GM21786 (cell line): ENCODE data around the gene PHF8.
A peak's percentile ranks its signal among the peaks of the same experiment; 100 is the strongest.

Experiments used
- ATAC-seq: cut with Tn5 transposase; IDR thresholded peaks from one replicate; pipeline ENCODE4 v1.9.1; 2021; ENCODE audit not compliant: unreplicated experiment

The PHF8 gene

DNA sequence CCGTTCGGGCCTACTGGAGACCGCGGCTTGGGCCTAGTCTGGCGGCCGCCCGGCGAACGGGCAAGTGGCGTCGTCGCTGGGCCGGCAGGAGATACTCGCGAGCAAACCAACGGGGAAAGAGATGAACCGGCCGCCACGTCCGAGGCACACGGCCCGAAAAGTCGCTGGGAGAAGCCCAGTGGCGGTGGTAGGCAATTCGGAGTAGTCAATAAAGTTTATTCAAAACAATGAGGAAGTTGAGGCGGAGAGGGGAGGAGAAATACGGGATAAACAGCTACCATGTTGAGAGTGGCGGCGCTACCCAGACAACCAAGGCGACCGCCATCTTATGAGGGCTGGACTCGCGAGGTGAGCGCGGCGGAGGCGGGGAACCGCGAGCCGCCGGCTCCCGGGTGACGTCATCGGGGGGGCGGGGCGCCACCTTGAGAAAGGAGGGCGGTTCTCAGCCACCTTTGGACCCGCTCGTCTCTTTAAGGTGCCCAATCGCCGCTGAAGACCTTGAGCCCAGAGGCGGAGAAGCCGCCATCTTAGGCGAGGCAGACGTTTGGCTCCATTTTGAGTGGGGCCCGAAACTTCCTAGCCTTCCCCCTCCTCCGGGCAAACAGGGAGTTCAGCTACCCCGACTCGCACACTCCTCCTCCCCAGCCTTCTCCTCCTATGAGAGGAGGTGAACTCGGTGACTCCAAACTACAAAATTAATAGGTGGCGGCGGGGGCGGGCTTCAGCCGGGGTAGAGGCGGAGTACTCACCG is at the start of gene PHF8:
Gene PHF8 (minus strand): TSS at position 348 of the 751 bp plus-strand sequence. CDS start 1,745 bp downstream, outside the sequence.
- peak; percentile 75 for ATAC-seq

DNA sequence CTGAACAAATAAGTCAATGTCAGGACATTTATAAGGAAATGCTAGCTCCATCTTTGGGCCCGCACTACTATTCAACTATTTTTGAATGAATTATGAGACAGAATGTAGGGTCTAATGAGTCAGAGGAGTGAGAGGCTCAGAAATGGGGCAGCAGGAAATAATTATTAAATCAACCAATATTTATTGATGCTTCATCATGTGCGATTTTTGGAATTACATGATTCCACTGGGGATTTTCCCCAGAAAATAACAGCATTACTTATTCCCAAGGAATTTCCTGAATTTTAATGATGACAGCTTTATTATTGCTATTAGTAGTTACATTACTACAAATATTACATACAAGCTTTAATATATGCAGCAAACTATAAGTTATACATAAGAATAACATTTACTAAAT is 49.3 kb upstream of the PHF8 start:
- ATAC-seq = no peak

DNA sequence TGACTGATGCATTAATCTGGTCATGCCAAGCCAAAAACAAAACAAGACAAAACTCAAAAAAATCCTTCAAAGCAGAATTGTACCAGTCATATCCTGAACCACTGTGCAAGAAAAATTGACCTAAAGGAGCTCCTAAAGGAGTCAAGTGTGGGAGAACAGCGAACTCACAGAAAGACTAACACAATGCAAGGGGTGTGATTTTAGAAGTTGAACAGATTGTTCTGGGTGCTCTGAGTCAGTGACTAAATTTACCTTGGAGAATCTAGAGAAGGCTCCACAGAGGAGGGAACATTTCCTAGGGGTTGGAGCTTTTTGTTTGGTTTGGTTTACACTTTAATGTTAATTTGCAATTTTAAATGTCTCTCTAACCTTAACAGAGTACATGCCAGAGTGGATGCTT is 48.9 kb upstream of the PHF8 start:
- ATAC-seq = no peak

DNA sequence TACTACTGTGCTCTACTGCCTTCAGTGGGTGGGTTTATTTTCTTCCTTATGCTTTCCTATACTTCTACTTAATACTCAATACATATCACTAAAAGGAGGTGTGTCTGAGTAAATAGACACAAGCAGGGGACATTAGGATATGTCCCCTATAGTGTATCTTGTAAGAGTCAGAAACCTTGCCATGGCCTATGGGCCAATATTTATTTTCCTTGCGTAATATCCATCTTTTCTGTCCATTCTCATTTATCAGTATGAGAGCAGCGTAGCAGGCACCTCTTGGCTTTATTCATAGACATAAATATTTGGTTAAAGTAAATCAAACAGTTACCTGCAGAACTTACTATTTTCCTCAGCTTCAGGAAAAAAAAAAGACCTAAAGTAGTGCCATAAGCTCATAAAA is 46.6 kb upstream of the PHF8 start:
- no peak for ATAC-seq

DNA sequence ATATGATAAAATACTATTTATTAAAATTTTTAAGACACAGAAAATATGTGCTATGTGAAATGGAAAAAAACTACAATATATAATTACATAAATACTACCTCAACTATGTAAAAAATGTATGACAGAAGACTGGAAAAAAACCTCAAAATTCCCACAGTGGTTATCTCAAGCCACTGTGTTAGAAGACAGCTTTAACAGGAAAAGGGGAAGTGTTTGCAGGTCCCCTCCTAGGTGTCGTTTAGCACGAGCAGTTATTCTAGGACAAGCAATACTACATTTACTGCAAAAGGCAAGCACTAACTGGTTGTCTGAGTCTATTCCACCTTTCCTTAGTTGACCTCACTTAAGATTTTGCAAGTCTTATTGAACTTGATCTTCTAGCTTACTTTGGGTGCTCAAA is 44.9 kb upstream of the PHF8 start:
- no peak for ATAC-seq

DNA sequence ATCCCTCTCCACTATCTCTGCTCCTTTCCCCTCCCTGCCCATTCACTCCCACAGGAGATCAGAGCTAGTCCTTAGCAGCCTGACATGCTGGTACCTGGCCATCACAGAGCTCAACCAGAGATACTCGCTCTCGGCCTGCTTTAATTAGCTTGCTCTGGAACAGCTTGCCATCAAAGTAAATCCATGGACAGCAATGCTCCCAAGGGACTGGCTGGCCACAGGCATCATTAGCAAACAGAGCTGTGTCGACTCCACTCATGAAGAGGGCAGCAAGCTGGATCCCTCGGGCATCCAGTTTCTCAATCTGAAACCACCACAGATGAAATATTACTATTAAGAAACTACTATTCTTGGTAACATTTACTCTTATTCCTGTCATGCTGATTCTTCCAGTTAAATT is 43.4 kb upstream of the PHF8 start:
- ATAC-seq = no peak

DNA sequence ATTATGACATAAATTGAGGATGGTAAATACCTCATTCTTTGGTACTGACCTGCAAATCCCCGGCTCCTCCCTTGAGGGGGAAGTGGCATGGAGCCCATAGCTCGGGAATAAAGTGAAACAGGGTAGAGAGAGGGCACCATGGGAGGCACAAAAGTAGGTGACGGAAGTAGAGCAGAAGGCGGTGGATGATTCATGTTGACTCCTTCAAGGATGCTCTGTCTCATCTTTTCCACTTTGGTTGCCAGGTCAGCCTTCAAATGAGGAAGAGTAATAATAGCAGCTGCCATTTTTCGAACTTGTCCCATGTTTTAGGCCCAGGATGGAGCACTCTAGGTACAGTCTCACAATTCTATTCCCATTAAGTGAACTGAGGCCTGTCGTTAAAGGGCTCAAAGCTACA is 41.4 kb upstream of the PHF8 start:
- ATAC-seq = no peak

DNA sequence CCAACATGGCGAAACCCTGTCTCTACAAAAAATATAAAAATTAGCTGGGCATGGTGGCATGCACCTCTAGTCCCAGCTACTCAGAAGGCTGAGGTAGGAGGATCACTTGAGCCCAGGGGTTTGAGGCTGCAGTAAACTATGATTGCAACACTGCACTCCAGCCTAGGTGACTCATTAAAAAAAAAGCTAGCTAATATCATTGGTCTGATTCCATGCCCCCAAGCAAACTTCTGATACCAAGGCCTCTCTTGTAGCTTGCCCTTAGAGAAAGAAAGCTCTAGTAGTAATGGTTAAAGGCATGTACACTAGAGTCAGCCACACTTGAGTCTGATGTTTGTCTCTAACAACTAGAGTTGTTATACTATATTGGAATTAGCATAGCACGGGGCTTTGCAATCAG is 32.6 kb upstream of the PHF8 start:
- no peak for ATAC-seq

DNA sequence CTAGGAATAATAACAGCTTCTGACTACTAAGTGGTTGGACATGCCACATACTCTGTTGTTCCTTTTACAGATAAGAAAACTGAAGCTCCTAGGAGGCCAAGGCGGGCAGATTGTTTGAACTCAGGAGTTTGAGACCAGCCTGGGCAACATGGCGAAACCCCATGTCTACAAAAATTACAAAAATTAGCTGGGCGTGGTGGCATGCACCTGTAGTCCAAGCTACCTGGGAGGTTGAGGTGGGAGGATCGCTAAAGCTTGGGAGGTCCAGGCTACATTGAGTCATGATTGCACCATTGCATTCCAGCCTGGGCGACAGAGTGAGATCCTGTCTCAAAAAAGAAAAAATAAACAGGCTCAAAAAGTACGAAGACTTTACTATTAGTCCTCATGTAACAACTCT is 30.6 kb upstream of the PHF8 start:
- no peak for ATAC-seq

DNA sequence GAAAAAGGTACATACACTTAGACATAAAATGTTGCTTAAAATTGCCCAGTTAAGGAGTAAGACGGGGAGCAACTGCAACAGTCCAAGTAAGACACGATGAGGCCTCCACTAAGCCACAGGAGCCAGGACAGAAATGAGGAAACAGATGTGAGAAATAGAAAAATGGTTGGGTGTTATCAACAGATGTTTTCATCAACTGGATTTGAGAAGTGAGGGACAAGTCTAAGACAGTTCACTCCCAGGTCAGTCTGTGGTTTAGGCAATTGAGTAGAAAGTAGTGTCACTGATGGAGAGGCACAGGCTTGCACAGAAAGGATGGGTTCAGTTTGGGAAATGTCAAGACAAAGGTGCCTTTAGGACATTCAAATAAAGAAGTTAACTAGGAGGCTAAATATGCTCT is 23.5 kb upstream of the PHF8 start:
- no peak for ATAC-seq

DNA sequence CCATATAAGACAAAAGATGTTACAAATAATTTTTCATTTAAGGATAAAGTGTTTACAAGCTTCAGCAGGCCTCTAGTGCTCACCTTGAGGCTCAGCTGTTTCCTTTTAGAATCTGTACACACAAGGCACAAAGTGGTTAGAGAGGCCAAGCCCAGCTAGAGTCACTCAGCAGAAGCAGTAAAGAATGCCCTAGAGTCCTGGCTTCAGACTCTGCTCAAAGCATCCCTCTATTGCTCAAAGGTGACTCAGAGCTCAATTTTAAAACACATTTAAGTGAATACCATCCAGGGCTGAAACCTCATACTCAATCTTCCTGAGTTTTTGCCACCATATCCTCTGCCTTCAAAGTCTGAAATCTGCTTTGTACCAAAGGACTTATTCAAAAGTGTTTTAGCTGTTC is 22.6 kb upstream of the PHF8 start:
- ATAC-seq = no peak

DNA sequence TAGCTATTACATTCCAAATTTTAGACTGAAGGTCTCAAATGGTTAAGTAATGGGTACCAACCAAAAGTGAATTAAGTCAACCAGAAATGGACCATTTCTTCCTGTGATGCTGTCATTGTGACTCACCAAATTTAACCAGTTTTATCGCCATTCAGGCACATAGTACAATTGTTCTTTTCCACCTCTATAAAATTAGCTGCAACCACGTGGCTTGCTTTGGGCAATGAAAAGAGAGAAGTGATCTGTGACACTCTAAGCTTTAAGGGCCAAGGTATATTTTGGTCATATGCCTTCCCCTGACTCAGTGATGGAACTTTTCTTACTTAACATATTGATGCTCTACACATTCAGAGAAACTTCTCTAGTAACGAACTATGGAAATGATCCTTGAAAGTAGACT is 20.3 kb upstream of the PHF8 start:
- no peak for ATAC-seq

DNA sequence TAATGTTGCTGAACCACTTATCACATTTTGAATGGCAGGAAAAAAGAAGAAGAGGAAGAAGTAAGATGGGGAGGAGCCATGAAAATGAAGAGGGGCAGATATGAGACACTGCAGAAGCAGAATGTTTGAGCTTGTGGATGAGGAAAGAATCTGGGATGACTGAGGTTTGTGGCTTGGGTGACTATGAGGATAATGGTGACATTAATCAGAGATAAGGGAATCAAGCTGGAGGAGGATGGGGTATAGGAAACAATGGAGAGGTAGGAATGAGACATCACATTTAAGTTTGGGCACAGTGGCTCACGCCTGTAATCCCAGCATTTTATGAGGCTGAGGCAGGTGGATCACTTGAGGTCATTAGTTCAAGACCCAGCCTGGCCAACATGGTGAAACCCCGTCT is 19.1 kb upstream of the PHF8 start:
- no peak for ATAC-seq

DNA sequence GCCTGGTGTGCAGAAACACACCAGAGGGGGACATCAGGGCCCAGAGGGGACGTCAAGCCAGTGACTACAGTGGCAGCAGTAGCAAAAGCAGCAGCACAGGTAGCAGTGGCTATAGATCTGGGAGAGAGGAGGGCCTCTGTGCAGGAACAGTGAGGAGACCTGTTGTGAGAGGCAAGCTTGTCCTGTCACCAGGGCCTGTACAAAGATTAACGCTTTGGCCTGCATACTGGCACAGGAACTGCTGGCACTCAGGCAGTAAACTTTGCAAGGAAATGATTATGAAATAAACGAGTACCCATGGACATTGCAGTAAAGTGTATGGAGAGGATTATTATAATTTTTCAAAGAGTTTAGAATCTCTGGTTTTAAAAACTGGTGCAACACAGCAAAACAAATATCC is 5.5 kb upstream of the PHF8 start:
- ATAC-seq = no peak

DNA sequence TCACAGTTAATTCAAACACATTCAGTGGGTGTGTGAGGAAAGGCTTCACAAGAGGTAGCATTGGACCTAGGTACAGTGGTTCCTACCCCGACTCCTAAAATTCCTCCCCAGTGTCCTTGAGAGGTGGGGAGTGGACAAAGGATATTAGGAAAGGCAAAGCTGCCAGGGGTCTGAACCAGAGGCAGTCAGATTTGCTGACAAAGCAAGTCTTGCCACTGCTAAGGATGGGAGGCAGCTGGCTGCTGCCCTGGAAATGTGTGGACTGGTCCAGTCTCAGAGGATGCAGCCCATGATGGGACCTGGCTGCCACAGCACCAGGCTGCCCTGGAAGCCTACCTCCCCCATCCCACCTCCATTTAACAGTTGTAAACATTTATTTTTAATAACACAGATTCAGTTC is 4.1 kb upstream of the PHF8 start:
- no peak for ATAC-seq

DNA sequence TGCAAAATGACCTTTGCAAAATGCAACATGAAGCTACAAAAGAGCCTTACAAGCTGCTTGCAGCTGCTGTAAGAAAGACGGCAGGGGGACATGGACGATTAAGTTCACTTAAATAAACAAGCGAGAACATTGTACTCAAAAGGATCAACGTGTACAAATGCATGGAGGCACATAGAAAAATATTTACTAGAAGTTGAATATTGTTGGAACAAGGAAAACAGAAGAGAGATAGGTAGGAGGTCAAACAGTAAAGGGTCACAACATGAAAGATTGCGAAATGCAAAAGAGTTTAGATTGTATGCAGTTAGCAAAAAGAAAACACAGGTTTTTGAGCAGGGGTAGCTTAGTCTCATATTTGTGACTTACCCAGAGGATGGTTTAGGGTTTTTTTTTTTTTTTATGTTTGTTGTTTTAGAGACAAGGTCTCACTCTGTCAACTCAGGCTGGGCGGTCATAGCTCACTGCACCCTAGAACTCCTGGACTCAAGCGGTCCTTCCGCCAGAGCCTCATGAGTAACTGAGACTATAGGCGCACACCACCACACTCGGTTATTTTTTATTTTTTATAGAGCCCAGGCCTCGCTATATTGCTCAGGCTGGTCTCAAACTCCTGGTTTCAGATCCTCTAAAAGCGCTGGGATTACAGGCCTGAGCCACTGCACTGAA is 1.4 kb upstream of the PHF8 start:
- no peak for ATAC-seq

DNA sequence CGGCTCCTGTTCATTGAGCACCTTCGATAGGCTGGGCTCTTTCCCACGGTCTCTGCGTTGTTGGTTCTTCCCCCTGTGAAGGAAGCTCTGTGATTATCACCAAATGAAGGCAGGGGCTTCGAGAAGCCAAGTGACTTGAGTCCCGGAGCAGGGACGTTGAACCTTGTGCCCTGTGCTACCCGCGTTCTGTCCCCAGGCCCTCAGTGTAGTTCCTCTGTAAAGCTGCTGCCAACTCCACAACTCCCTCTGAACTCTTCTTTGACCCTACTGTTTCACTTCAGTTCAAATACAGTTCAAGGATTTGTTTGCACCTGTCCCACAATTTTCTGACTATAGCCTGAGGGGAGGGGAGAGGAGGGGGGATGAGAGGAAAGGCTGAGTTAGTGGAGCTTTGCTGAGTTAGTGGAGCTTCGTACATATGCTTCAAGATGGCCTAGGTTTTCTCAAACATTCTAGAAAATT is 635 bp upstream of the PHF8 start:
- ATAC-seq = no peak

DNA sequence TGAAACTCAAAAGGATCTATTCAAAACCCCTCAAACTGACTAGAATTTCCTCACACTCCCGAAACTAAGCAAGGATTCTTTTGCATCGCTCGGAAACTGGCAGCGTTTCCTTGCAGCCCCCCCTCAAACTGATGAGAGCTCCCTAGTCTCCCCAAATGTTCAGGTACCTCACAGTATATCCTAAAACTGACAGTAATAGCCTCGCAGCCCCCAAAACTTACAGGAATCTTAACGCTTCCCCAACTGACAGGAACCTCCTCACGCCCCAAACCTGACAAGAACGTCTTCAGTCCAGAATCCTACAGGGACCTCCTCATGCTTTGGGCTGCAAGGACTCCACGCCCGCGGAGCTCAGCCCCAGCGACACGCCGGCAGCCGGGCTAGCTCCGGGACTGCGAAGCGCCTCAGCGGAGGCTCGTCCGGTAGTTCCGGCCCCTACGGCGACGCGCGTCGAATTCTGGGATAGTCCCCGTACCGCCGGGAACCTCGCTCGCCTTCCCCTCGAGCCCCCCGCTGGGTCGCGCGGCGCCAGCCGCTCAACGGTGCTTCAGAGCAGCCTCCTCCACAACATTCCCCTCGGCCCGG is 640 bp downstream of the PHF8 start:
- peak; percentile 14 for ATAC-seq

DNA sequence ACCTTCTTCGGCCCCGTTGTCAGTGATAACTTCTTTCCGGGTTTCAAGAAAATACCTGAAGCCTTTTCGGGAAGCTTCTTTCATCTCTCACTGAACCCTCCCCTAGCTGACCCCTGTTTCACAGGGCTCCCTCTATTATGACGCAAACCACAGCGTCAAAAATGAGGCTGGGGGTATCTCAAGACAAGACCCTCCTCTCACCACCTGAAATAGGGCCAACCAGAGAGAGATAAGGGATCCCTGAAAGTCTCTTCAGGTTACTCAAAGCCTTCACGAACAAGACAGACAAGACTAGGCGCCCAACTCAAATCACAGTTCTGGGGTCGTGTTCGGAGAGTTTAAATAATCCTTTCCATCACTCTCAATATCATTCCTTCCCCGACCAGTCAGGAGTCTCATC is 1.2 kb downstream of the PHF8 start:
- no peak for ATAC-seq

DNA sequence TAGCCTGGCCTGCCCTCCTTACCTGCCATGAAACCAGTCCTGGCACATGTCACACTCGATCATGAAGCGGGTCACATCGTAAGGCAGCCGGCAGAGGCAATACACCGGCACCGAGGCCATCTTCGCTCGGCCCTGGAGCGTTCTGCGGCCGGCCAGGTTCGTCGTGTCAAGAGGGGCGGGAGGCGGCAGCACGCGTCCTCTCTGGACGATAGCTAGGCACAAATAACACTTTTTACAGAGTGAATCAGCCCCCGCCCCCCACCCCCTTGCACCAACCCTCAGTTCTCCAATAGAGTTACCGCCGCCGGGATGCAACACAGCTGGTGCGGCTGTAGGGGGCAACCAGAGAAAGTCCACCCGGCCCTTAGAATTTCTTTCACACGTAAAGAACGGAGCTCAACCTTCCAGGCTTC is 1.7 kb downstream of the PHF8 start:
- ATAC-seq = no peak

DNA sequence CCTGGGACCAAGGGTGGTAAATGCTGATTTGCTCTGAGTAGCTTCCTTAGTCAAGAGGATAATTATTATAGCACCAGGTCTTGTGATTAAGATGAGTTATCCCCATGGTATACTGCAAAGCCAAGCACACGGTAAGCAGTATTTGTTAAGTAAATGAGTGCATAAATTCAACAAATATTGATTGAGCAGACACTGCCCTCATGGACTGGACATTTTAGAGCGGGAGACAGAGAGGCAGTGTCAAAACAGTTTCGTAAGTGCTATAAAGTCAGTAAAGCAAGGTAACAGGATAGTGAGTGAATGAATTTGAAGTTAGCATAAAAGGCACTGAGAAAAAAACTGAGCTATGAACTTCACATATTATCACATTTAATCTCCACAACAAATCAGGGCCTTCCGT is 13.9 kb downstream of the PHF8 start:
- no peak for ATAC-seq

DNA sequence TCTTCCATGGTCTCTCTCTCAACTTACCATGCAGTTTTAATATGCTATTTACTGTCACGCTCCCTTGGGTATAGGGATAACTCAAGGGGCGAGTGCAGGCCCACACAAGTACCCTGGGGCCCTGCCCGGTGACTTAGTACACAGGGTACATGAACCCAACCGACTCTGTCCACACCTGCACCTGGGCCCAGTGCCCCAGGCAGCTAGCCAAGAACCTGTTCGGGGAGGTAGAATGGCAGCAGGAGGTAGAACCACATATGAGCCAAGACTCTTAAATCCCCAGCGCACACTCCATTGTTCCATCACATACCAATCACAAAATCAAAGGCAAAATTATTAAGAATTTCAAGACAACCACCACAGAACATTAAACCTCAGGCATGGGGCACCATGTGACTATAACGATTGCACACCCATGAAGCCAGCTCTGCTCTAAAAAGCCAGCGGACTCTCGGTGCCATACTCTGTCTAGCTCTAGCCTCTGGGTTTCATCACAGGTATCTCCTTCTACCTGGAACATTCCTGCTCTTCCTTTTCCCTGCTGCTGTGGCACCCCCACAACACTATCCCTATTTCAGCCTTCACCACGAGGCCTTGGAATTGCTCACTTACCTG is 14.6 kb downstream of the PHF8 start:
- ATAC-seq = no peak
